ENCODE results near the gene MMRN2.
"Not testable (repeated sequence)": the region's sequence is repeated elsewhere in the genome, so short reads cannot be mapped to it uniquely, and the experiment has no call there.

MMRN2 gene, protein sequence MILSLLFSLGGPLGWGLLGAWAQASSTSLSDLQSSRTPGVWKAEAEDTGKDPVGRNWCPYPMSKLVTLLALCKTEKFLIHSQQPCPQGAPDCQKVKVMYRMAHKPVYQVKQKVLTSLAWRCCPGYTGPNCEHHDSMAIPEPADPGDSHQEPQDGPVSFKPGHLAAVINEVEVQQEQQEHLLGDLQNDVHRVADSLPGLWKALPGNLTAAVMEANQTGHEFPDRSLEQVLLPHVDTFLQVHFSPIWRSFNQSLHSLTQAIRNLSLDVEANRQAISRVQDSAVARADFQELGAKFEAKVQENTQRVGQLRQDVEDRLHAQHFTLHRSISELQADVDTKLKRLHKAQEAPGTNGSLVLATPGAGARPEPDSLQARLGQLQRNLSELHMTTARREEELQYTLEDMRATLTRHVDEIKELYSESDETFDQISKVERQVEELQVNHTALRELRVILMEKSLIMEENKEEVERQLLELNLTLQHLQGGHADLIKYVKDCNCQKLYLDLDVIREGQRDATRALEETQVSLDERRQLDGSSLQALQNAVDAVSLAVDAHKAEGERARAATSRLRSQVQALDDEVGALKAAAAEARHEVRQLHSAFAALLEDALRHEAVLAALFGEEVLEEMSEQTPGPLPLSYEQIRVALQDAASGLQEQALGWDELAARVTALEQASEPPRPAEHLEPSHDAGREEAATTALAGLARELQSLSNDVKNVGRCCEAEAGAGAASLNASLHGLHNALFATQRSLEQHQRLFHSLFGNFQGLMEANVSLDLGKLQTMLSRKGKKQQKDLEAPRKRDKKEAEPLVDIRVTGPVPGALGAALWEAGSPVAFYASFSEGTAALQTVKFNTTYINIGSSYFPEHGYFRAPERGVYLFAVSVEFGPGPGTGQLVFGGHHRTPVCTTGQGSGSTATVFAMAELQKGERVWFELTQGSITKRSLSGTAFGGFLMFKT

DNA sequence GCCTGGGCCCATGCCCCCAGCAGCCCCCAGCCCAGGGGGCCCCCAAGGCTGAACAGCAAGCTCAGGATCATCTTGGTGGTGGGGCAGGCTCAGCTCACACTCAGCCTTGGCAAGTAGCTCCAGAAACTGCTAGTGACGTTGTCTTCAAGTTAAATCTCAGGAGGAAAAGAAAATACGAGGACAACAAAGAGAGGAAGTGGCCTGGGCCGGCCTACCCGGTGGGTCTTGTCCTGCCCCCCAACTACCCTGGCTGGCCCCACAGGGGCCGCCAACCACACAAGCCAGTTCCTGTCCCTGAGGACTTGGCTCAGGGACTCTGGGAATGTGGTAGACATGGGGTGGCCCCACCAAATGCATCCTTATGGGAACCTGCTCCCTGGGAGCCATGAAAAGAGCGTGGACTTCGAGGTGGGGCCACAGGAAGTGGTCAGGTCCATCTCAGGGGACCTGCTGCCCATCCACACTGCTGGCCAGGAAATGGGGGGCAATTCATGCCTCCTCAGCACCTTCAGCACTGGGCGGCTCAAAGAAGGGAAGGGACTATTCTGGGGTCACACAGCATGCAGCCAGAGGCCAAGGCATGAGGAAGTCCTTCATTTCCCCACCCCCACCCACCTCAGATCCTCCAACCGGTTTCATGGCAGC is at the start of gene MMRN2:
Gene MMRN2 (minus strand): TSS at position 145 of the 645 bp plus-strand sequence. CDS start 74 bp downstream, at position 71.
- DNase-seq (ENCODE audit: low spot score), result no peak

DNA sequence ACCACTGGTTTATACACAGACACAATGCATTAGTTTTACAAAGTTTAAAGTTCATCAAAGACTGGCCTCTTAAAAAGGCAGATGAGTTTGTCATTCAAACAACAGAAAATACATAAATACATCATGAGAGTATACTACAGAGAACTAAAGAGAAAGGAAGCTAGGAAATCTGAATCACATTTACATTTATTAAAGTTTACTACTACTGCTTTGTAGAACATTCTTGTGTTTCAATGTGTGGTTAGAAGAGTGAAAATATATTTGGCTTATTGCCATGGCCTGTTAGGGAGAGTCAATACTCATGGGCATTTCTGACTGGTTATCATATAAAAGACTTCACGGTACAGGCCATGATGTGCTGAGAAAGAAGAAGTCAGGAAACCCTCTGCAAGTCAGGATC is 49.7 kb upstream of the MMRN2 start:
- DNase-seq (ENCODE audit: low spot score), result not testable (repeated sequence)

DNA sequence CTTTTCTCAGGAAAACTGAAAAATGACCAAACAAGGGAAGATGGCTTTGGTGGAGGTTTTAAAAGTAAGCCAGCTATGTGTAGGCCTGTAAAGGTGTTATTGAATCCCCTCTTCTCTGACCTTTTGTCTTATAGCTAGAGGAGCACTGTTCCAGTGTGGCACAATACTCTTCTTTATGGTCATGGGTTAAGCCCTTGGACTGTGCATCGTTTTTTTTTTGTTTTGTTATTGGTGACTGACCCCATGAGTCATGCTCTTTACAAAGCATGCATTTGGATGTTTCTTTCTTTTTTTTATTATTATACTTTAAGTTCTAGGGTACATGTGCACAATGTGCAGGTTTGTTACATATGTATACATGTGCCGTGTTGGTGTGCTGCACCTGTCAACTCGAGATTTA is 43.1 kb upstream of the MMRN2 start:
- DNase-seq (ENCODE audit: low spot score), result no peak

DNA sequence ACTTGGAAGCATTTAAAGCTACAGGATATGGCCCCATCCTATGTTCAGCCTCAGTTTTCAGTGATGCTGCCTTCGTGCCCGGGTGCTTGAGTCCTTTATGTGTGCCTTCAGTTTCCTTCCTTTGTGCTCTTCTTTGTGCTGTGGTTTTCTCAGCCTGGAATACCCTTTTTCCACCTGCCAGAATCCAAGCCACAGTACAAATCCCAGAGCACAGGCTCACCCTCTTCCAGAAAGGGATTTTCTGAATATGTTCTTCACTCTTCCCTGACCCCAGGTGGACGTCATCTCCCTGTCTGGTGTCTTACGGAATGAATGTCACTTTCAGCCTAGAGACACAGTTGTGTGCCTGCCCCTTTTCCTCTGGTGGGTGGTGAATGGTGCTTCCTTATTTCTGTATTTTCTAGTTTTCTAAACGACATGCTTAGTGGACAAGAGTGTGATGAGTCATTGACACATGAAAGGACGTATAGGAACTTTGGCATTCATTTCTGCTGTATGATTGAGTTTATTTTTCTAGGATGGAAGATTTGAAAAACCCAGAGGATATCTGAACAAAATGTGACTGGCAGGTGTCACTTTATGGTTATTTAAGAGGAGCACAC is 42.5 kb upstream of the MMRN2 start:
- not testable (repeated sequence) for DNase-seq (ENCODE audit: low spot score)

DNA sequence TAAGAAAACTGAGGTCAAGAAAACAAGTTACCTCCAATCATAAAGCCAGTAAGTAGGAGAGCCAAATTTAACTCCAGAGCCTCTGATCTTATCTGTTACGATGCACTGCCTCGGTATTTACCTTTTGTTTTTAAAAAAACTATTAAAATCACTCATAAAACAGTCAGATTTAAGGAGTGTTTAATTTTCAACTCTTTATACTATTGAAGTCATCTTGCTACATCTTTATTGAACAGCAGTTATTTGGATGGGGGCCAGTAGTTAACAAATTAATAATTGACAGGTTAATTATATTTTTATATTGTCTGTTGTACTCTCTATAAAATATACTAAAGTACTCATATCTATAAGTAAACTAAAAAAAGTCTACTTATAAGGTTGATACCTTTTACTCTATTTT is 35.5 kb upstream of the MMRN2 start:
- DNase-seq (ENCODE audit: low spot score), result no peak

DNA sequence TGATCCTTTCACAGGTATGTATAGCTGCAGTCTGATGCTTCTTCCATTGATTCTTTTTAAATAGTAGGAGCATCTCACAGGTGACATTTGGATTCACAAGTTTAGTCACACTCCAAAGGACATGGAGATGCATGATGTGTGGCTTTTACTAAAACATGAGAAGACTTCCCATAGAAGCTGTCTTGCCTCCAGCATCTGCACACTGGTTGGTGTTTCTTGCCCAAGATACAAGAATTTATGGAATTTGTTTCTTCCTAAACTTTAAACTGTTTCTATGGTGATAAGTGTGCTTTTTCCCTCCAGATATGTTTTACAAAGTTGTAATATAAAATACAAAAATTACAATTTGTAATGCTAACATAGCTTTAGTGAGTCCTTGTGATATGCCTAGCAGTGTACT is 35.0 kb upstream of the MMRN2 start:
- DNase-seq (ENCODE audit: low spot score), result no peak

DNA sequence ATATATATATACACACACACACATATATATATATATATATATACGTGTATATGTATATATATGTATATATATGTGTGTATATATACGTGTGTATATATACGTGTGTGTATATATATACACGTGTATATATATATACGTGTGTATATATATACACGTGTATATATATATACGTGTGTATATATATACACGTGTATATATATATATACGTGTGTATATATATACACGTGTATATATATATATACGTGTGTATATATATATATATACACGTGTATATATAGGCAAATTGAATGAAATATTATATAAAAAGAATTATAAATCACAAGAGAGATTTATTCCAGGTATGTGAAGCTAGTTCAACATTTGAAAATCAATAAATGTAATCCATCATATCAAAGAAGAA is 33.9 kb upstream of the MMRN2 start:
- not testable (repeated sequence) for DNase-seq (ENCODE audit: low spot score)

DNA sequence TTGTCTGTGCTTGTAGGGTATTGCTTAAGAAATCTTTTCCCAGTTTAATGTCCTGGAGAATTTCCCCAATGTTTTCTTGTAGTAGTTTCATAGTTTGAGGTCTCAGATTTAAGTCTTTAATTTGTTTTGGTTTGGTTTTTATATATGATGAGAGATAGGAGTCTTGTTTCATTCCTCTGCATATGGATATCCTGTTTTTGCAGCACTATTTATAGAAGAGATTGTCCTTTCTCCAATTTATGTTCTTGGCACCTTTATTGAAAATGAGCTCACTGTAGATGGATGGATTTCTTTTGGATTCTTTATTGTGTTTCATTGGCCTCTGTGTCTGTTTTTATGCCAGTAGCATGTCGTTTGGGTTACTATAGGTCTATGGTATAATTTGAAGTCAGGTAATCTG is 31.1 kb upstream of the MMRN2 start:
- no peak for DNase-seq (ENCODE audit: low spot score)

DNA sequence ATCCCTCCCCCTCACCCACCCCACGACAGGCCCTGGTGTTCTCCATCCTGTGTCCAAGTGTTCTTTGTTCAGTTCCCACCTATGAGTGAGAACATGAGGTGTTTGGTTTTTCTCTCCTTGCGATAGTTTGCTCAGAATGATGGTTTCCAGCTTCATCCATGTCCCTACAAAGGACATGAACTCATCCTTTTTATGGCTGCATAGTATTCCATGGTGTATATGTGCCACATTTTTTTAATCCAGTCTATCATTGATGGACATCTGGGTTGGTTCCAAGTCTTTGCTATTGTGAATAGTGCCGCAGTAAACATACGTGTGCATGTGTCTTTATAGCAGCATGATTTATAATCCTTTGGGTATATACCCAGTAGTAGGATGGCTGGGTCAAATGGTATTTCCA is 27.1 kb upstream of the MMRN2 start:
- not testable (repeated sequence) for DNase-seq (ENCODE audit: low spot score)

DNA sequence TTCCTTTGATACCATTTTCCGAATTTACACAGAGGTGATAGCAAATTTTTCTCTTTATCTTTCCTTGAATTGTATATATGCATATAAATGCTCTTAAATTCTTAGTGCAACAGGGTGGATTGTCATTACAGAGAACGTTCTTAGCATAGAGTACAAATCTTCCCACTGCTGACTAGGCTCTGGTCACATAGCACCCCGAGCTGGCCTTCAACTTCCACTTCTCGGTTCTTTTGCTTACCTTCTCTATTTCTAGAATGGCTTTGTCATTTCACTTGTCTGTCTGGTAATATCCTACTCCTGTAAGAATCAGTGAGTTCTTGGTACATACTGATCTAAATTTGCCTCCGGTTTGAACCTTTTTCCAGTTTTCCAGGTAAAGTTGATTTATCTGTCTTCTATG is 24.3 kb upstream of the MMRN2 start:
- DNase-seq (ENCODE audit: low spot score), result no peak

DNA sequence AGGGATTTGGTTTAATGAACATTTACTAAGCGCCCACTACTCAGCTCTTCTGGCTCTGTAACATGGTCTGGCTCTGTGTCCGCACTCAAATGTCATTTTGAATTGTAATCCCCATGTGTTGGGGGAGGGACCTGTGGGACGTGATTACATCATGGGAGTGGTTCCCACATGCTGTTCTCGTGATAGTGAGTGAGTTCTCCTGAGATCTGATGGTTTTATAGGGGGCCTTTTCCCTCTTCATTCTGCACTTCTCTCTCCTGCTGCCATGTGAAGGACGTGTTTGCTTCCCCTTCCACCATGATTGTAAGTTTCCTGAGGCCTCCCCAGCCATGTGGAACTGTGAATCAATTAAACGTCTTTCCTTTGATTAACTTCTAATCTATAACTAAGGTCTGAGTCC is 23.6 kb upstream of the MMRN2 start:
- DNase-seq (ENCODE audit: low spot score), result not testable (repeated sequence)

DNA sequence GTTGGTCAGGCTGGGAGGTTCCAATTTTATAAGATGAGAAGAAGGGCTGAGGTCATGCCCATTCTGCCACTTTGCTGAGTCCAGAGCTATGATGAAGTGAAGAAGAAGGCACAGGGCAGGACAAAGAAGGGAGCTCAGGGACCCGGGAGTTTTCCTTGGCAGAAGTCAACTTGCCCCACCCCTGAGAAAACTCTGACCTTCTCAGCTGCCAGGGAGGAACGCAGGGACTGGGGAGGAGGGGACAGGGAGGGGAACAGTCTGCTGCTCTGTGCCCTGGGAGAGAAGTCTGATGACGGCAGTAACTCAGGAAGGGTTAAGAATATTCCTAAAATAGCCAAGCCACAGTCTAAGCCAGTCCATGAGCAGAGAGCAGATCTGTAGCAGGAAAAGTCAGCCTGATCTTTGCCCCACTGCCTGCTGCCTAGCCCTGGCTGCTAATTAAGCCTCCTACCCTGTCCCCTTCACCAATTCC is 22.6 kb upstream of the MMRN2 start:
- no peak for DNase-seq (ENCODE audit: low spot score)

DNA sequence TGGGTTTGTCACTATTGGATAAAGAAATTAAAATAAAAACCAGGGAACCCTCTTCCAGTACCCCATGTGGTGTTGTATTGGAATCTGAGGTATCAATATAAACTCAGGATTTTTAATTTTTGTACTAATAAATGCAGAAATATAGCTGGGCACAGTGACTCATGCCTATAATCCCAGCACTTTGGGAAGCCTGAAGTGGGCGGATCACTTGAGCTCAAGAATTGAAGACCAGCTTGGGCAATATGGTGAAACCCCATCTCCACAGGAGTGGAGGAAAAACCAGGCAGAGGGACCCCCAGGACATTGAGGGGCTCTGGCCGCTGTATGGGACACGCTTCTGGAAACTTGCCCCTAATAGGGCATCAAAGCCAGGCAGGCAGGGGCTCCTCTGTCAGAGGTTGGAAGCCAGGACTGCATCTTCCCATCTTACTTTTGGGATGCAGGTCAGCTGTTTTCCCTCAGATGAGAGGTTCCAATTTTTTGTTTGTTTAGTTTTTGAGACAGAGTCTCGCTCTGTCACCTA is 21.9 kb upstream of the MMRN2 start:
- DNase-seq (ENCODE audit: low spot score), result no peak

DNA sequence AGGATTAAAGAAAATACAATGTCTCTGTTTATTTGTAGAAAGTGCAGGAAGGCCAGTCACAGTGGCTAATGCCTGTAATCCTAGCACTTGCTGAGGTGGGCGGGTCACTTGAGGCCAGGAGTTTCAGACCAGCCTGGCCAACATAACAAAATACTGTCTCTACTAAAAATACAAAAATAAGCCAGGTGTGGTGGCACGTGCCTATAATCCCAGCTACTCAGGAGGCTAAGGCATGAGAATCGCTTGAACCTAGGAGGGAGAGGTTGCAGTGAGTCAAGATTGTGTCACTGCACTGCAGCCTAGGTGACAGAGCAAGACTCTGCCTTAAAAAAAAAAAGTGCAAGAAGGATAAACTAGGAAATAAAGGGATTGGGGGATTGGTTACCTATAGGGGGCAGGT is 21.0 kb upstream of the MMRN2 start:
- DNase-seq (ENCODE audit: low spot score), result not testable (repeated sequence)

DNA sequence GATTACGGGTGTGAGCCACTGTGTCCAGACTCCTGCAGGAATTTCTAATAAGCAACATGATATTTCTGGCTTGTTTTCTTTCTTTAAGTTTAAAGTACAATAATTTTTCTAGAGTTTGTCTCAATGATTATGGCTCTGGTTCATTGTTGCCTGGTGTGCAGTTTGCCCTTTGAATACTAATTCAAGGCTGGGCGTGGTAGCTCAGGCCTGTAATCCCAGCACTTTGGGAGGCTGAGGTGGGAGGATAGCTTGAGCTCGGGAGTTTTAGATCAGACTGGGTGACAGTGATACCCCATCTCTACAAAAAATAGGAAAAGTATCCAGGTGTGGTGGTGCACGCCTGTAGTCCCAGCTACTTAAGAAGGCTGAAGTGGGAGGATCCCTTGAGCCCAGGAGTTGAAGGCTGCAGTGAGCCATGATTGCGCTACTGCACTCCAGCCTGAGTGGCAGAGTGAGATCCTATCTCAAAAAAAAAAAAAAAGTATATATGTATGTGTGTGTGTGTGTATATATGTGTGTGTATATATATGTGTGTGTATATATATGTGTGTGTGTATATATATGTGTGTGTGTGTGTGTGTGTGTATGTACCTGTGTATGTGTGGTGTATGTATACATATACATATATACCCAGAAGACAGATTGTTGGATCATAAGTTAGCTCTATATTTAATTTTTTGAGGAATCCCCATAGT is 19.1 kb upstream of the MMRN2 start:
- DNase-seq (ENCODE audit: low spot score), result no peak

DNA sequence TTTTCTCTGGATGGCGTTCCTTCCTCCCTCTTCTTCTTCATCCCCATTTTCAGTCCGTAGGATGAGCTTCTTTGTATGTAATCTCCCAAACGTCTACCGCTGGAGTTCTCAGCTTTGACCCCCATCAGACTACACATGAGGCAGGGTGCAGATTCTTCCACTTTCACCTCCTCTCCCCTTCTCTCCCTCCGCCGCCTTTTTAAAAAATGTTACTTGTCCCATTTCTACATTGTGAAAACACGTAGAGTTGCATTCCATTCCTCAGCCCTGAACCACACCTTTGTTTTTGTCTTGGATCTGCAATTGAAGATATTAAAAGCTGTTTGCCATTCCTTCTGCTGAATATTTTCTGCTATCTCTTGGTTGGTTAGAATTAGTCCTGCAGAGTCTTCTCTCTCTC is 17.1 kb upstream of the MMRN2 start:
- no peak for DNase-seq (ENCODE audit: low spot score)

DNA sequence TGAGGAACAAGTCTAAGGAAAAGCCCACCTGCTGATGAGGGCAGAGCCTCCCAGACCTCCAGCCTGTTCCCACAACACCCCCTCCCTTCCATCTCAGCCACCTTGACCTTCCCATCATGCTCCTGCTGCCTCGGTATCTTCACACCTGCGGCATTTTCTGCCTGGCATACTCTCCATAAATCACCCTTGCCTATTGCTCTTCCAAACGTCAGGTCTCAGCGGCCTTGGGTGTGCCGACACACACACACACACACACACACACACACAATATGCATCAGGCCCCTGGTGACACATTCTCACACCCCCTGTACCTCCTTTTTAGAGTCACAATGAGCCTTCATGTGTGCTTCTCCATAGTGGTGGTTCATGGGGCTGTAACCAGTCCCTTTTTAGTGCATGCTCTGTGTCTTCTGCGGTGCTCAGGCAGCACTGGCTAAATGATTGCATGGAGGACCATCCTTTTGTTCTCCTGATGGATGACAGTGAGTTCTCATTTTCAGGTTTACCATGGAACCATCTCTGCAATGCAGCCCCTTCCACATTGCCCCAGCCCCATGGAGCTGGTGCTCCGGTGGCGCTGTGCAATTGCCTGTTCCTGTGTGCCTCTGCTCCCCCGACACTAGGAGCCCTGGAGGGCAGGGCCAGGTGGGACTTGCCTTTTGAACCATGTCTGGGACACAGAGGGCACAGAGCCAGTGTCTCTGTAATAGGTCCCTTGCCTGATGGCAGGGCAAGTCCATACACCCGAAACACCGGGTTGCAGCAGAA is 15.4 kb upstream of the MMRN2 start:
- DNase-seq (ENCODE audit: low spot score), result no peak

DNA sequence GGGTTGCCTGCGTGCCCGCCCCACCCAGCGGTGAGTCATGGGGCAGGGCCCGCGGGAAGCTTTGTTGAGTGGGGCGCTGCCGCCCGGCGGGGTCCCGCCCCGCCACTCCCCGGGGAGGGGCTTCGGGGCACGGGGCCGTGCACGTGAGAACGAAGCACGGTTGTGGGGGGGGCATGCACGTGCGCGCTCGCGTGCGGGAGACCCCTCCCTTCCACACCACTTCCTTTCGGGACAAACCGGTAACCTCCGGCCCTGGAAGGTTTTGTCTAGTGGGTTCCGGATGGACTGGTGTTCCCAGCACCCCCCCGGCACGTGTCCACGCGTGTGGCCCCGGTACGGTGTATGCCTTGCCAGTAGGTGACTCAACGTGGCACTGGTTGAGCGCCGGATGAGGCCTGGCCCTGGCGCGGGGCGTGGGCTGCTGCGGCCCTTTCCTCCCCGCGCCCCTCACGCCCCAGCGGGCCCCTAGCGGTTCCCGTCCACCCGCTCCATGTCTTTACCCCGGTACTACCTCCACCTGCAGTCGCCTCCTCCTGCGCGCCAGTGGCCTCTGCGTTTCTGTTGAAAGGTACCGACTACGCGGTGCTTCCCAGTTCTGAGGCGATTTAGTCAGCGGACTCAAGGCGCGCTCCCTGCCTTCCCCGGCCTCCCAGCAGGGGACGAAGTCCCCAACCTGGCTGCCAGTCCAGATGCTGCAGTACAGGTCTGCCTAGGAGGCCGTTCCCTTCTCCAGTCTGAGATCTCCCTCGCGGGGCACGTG is 14.0 kb upstream of the MMRN2 start:
- DNase-seq (ENCODE audit: low spot score), result no peak

DNA sequence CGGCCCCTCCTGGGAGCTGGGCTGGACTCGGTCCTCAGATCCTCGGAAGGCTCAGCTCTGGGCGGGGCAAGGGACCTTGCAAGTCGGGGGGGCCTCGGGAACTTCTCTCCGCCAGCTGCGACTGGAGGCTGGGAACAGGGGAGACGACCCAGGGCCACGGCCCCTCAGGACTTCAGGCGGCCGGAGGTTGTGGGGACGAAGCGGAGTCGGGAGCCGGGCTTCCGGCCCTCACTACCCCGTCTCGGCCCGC is 13.5 kb upstream of the MMRN2 start:
- DNase-seq (ENCODE audit: low spot score), result no peak
